ENCODE data around the gene EEF2.

Gene EEF2

DNA sequence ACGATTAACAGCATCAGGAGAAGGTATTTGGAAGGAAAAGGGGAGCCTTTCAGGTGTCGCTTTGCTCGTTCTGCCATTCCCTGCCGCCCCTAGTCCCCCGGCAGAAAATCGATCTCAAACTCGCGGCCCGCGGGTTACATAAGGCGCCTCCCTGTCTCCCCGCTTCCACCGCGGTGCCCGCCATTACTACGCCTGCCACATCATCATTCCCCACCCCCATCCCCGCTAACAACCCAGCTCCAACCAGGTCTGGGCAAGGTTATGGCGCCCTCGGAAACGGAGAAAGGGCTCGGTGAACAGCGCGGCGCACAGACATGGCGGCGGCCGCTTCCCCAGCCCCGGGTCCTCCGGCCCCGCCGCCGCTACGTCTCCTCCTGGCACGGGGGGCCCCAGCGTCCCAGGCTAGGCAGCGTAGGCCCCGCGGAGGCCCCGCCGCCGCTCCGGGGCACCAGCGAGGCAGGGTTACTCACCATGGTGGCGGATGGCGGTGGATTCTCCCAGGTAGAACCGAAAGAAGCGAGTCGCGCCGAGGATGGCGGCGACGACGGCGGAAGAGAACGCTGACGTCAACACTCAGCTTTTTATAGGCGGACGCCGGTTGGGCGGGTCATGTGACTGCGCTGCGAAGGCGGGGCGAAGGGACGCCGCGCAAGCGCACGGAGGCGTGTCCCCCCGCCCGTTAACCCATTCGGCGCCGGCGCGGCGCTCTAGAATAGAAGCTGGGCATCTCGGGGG, at the start of gene EEF2:
Gene EEF2 (minus strand): TSS at position 556 of the 735 bp plus-strand sequence. CDS start 83 bp downstream, at position 473.
- TF ChIP-seq, protein P1, sequence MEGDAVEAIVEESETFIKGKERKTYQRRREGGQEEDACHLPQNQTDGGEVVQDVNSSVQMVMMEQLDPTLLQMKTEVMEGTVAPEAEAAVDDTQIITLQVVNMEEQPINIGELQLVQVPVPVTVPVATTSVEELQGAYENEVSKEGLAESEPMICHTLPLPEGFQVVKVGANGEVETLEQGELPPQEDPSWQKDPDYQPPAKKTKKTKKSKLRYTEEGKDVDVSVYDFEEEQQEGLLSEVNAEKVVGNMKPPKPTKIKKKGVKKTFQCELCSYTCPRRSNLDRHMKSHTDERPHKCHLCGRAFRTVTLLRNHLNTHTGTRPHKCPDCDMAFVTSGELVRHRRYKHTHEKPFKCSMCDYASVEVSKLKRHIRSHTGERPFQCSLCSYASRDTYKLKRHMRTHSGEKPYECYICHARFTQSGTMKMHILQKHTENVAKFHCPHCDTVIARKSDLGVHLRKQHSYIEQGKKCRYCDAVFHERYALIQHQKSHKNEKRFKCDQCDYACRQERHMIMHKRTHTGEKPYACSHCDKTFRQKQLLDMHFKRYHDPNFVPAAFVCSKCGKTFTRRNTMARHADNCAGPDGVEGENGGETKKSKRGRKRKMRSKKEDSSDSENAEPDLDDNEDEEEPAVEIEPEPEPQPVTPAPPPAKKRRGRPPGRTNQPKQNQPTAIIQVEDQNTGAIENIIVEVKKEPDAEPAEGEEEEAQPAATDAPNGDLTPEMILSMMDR (IDR thresholded peaks at IDR 0.05; ENCODE audit: low read depth, low read length): no peak
- TF ChIP-seq POLR2A (IDR thresholded peaks at IDR 0.05; ENCODE audit: extremely low read depth, insufficient read length): peak; percentile 98
- peak; percentile 40; the same call in 1 of the 2 replicates for TF ChIP-seq MAX (IDR thresholded peaks at IDR 0.05; ENCODE audit: low read depth, low read length)
- peak; percentile 73; the same call in 1 of the 2 replicates for TF ChIP-seq MYC (IDR thresholded peaks at IDR 0.05; ENCODE audit: low read depth, low read length)
- peak; percentile 82 for DNase-seq (ENCODE audit: low read depth)
- H3K4me3 ChIP-seq (ENCODE audit: low read depth, low read length): peak within 1 kb of the TSS; percentile 86

- TF ChIP-seq MAX (IDR thresholded peaks at IDR 0.05; ENCODE audit: low read depth, low read length) (no peak), POLR2A (IDR thresholded peaks at IDR 0.05; ENCODE audit: extremely low read depth, insufficient read length) (no peak)
- H3K4me3 ChIP-seq (ENCODE audit: low read depth, low read length): no peak overlapping the region
- no peak for DNase-seq (ENCODE audit: low read depth)
Measured at GRCh38 chr19:4034048-4035017, 49.1 kb upstream of the EEF2 start.

DNA sequence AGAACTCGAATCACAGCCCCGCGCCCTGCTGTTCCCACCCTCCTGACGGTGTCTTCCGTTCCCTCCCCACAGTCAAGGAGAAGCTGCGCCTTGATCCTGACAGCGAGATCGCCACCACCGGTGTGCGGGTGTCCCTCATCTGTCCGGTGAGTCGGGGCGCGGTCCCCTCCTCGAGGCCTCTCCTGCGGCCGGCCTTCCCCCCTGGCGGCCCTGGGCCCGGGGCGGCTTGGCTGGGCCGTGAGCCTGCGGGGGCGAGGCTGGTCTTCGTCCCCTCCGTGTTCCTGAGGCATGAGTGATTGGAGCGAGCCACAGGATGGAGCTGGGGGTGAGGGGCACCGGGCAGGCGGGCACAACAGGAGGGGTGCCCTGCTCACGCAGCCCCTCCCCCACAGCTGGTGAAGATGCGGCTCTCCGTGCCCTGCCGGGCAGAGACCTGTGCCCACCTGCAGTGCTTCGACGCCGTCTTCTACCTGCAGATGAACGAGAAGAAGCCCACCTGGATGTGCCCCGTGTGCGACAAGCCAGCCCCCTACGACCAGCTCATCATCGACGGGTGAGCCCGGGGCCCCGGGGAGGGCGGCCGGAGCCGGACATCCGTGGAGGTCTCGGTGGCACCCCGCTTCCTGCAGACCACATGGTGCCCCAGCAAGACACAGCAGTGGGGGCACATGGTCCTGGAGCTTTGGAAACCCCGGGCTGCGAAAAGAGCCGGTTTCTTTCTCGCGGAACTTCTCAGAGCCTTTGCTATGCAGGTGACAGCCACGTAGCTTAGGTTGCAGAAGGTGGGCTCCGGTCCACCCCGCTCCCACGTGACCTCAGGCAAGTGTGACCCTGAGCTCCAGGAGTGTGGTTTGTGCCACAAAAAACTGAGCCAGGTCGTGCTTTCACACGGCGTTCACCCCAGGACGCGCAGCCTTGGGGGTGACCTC, 48.0 kb upstream of the EEF2 start:
- no peak overlapping the region for H3K4me3 ChIP-seq (ENCODE audit: low read depth, low read length)
- no peak for TF ChIP-seq POLR2A (IDR thresholded peaks at IDR 0.05; ENCODE audit: extremely low read depth, insufficient read length)
- TF ChIP-seq MYC (IDR thresholded peaks at IDR 0.05; ENCODE audit: low read depth, low read length): no peak
- DNase-seq (ENCODE audit: low read depth): no peak

- no peak overlapping the region for H3K4me3 ChIP-seq (ENCODE audit: low read depth, low read length)
- TF ChIP-seq, protein P1 (IDR thresholded peaks at IDR 0.05; ENCODE audit: low read depth, low read length): no peak
- no peak for TF ChIP-seq POLR2A (IDR thresholded peaks at IDR 0.05; ENCODE audit: extremely low read depth, insufficient read length)
- no peak for TF ChIP-seq MAX (IDR thresholded peaks at IDR 0.05; ENCODE audit: low read depth, low read length)
- TF ChIP-seq MYC (IDR thresholded peaks at IDR 0.05; ENCODE audit: low read depth, low read length): no peak
- DNase-seq (ENCODE audit: low read depth): no peak
Measured at GRCh38 chr19:4032436-4032835, 47.2 kb upstream of the EEF2 start.

DNA sequence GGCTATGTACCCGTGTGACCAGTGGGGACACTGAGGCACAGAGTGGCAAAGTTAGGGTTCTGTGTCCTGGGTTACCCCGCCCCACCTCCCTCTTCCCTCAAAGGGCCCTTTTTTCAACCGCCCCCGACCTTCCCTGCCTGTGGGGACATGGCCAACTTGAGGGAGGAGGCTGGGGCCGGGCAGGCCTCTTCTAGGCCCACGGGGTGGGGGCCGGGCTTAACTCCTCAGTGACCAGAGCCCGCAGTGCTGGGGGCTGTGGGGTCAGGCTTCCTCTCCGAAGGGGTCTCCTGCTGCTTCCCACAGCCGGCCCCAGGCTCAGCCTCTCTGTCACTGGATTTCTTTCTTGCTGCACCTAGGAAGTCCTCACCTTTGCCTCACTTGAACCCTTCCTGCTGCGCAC, 46.2 kb upstream of the EEF2 start:
- no peak overlapping the region for H3K4me3 ChIP-seq (ENCODE audit: low read depth, low read length)
- no peak for DNase-seq (ENCODE audit: low read depth)
- TF ChIP-seq POLR2A (IDR thresholded peaks at IDR 0.05; ENCODE audit: extremely low read depth, insufficient read length) (no peak), MYC (IDR thresholded peaks at IDR 0.05; ENCODE audit: low read depth, low read length) (no peak), MAX (IDR thresholded peaks at IDR 0.05; ENCODE audit: low read depth, low read length) (no peak)
- TF ChIP-seq, protein P1 (IDR thresholded peaks at IDR 0.05; ENCODE audit: low read depth, low read length): no peak

DNA sequence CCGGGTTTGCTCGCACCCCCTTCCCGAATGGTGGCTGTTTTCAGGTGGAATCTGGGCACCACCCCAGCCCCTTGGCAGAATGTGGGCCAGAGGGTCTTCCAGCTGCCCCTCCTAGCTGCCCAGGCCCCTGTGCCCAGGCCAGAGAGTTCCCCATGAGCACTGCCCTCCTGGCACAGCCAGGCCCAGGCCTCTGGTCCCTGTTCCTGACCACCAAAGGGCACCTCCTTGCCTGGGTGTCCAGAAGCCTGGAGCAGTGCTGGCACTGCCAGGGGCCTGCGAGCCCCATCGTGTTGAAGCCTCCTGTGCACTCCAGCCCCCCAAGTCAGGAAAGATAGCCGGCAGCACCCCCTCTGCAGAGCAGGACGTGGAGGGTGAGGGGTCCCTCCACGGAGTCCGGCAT, 45.7 kb upstream of the EEF2 start:
- TF ChIP-seq MAX (IDR thresholded peaks at IDR 0.05; ENCODE audit: low read depth, low read length): no peak
- TF ChIP-seq MYC (IDR thresholded peaks at IDR 0.05; ENCODE audit: low read depth, low read length): no peak
- TF ChIP-seq, protein P1 (IDR thresholded peaks at IDR 0.05; ENCODE audit: low read depth, low read length): no peak
- no peak for TF ChIP-seq POLR2A (IDR thresholded peaks at IDR 0.05; ENCODE audit: extremely low read depth, insufficient read length)
- no peak for DNase-seq (ENCODE audit: low read depth)
- no peak overlapping the region for H3K4me3 ChIP-seq (ENCODE audit: low read depth, low read length)
